GM18951 (cell line): ENCODE data around the gene GRID1.

ENCODE experiments used
- POLR2A ChIP-seq: IDR thresholded peaks from 4 replicates; pipeline ENCODE4 v1.6.1; 2011; ENCODE audit warnings: mild to moderate bottlenecking; ENCODE audit not compliant: insufficient read length, insufficient read depth; ENCODE audit errors: extremely low read depth
- in situ Hi-C: fragments of 300-500 bp; cut with MboI; formaldehyde crosslinking; loops from one replicate; pipeline ENCODE4 v1.12.0; 2022; ENCODE audit warnings: low sequenced_read_pairs, mixed read lengths, inconsistent platforms; ENCODE audit not compliant: unreplicated experiment

Gene GRID1

GRCh38 chr10:86149257-86149656 lies 217.3 kb downstream of the GRID1 start:
- no peak for TF ChIP-seq POLR2A
- in situ Hi-C loops, result no loop called here

- in situ Hi-C loops, result no loop called here
- TF ChIP-seq POLR2A, result no peak
Measured at GRCh38 chr10:86148117-86148516, 218.5 kb downstream of the GRID1 start.

DNA sequence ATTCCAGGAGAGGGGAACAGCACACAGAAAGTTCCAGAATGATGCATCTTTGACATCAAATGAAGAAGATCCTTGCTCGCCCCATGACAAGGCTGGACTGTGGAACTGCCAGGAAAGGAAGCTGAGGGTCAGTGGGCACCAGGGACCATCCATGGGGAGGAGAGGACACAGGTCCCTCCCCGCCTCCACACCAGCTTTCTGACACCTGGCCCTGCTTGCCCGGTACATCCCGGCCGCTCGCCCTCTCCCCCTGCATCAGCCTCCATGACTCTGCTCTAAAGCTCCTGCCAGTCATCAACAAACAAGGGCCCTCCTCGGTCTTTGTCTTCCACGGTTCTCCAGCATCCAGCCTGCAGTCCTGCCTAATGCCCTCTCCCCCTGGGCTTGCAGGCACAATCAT lies 222.3 kb downstream of the GRID1 start:
- in situ Hi-C loops, result no loop called here
- no peak for TF ChIP-seq POLR2A

DNA sequence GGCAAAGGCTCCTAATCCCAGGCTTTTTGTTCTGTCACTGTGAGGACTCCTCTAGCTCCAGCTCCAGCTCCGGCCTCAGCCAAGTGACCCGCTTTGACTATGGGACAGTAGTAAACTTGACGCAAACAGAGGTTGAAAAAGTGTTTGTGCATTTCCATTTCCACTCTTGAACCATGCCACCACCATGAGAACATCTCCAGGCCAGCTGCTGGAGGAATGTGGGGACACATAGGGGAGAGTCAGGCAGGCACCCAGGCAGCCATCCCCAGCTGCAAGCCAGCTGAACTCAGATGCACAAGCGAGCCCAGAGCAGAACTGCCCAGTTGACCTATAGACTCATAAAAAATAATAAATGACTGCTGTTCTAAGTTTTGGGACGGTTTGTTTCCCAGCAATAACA lies 224.7 kb downstream of the GRID1 start:
- no peak for TF ChIP-seq POLR2A
- in situ Hi-C loops, result no loop called here

GRCh38 chr10:86139066-86139657 lies 227.4 kb downstream of the GRID1 start:
- in situ Hi-C loops, result no loop called here
- TF ChIP-seq POLR2A, result no peak

DNA sequence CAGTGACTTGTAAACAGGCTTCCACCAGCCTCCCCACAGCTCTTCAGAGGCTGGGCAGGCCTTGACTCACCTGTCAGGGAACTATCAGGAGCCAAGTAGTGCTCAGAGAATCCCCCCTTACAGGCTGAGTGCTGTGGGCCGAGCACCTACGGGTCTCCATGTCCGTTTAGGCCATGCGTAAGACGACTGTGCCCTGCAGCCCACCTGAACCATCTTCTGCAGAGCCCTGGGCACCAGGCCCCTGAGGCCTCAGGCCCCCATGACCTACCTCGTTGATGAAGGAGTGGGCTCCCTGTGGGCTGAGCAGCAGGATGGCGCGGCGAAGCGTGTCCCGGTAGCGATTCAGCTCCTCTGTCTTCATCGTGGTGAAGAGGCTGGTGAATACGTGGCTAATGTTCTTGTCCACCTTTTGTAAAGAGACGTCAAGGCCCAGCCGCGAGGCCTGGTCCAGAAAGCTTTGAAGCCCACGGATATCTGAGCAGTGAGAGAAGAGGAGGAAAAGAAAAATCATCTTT lies 228.0 kb downstream of the GRID1 start:
- no peak for TF ChIP-seq POLR2A
- in situ Hi-C loops, result no loop called here

DNA sequence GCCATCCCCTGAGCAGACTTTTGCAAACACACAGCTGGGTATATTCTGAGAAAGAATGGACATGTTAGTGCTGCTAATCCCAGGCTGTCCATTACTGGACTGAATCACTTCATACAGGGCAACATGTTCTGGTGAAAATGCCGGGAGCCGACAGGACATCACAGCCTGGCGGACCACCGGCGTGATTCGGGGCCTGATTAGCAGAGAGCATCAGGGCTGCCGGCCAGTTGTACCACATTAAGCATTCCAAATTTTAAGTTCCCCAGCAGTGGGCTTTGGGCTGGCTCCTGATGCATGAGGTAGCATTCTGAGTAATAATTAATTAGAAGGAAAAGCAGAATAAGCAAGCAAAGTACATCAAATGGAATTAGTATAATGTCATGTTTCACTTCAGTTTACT lies 229.0 kb downstream of the GRID1 start:
- no peak for TF ChIP-seq POLR2A
- in situ Hi-C loops, result no loop called here

DNA sequence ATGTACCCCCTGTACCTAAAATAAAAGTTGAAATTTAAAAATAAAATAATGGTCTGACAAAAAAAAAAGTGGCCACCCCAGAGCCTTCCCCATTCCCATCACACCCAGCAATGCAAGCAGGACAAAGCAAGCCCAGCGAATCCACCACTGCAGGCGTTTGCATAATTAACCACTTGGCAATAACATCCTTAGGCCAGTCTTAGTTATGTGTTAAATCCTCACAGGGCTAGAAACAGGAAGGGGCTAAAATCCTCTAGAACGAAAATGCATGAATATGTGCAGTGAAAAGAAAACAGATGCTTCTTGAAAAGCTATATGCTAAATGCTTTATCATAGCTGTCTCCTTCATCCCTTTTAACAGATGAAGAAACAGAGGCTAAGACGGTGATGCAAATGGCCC lies 229.7 kb downstream of the GRID1 start:
- in situ Hi-C loops, result no loop called here
- no peak for TF ChIP-seq POLR2A

- TF ChIP-seq POLR2A, result no peak
- in situ Hi-C loops, result no loop called here
Measured at GRCh38 chr10:86135191-86135590, 231.4 kb downstream of the GRID1 start.

DNA sequence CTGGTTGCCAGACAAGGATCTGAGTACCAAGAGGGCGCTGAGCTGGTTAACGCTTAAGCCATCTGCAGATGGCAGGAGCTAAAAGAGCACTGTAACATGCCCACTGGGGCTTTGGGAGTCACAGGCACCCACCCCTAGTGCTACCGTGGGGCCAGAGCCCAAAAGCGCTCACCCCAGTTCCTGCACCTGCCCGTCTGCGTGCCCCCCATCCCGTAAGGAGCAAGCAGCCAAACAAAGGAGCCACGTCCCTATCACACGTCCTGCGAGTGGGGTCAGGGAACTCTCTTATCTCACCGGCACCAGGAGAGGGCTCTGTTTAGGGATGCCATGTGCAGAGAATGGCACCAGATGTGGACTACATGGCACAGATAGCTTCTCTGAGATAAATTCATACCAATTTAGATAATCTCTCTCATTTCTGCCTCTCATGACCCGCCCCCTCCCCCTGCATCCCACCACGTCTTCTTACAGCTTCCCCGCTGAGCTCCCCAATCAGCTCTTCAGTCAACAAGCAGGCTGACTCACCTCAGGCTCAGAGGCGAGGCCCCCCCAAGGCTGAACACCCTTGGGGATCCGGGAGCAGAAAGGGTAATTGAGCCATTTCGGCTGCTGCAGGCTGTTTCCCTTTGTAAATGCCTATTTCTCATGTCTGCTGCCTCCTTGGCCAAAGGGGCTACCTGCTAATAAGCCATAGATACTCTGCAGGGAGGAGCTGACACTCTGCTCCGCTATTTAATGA lies 235.7 kb downstream of the GRID1 start:
- in situ Hi-C loops, result no loop called here
- no peak for TF ChIP-seq POLR2A

DNA sequence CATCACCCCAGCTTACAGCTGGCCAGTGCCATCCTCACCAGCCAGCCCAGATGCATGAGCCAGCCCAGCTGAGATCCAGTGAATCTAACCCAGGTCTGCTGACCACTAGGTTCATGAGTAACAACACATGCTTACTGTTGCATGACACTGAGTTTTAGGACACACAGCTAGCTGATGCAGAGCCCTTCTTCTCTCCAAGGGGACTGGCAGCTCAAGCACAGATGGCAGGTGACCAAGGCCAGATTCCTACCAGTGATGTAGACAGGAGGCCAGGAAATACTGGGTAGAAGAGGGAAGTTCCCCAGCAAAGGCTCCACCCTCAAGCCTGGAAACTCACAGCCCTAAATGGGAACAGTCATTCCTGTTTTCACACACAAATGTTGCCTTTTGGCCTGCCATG lies 236.6 kb downstream of the GRID1 start:
- in situ Hi-C loops, result no loop called here

DNA sequence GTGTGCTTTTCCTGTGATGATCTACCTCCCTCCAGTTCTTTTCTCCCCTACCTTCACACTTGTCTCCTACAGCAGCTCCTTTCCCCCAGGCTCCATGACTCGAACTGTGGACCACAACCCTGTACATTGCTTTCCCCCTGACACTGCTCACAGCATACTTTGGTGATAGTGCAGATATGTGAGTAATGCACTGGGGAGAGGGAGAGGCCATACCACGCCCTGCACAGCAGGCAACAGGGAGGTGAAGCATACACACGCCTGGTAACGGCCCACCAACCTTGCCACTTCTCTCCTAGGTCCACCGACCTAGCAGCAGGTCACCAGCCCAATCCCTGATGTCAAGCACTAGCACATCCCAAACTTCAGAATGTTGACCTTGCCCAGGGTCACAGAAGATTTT lies 238.2 kb downstream of the GRID1 start:
- no peak for TF ChIP-seq POLR2A
- in situ Hi-C loops, result no loop called here

More for the DNA sequence above, 236.6 kb downstream of the GRID1 start:
- no peak for TF ChIP-seq POLR2A

DNA sequence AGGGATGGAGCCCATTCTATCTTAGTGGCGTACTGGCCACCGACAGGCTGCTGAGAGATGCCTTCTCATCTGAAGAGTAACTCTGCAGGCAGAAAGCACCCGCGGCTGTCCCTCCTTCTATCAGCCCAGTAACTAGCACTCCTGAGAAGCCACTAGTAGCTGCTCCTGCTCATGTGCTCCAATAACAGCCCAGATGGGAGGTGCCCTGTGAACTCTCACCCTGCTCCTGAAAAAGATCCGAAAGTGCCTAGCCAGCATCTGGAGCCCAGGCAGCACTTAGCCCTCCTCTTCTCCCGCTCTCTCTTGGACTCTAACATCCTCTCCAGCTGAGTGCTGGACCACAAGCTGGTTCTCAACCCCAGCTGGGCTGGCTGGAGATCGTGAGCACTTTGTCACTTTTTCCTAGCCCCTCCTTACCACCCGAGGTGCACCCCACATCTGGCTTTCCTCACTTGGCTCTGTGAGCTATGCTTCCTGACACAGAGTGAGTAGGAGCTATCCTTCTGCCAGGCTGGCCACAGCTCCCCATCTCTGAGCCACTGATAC lies 239.2 kb downstream of the GRID1 start:
- TF ChIP-seq POLR2A, result no peak
- in situ Hi-C loops, result no loop called here

GRCh38 chr10:86124734-86125133 lies 241.9 kb downstream of the GRID1 start:
- in situ Hi-C loops, result no loop called here
- no peak for TF ChIP-seq POLR2A
